ENCODE data around the gene PRDM7. TPM values are rescaled to one million over a fixed set of nuclear protein-coding genes. Genes with fewer than 3 reads are reported as not detected.

Gene PRDM7
- total and polyA plus RNA-seq, 2 donors (not counting 1 experiment from before 2014, with no cell fraction given), result not detected

- 11% methylated on average over 57 of the region's 57 CpGs for WGBS (ENCODE audit: insufficient coverage)
- peak; percentile 72 for ATAC-seq (ENCODE audit: low read depth)
- peaks cover 0 to 5% (median 0%) of the 10 kb centered on the region in 3 donors for H3K9me3 ChIP-seq (ENCODE audit: control extremely low read depth in 1 of 3, control insufficient read depth in 2 of 3, insufficient read depth in 1 of 3, low read length in 2 of 3)
- H3K27ac Mint-ChIP-seq, result peak overlapping the region; percentile 15
- peak overlapping the region; percentile 8 to 50 (median 42) for H3K4me3 ChIP-seq (ENCODE audit: control extremely low read depth in 1 of 5, extremely low read depth in 1 of 5, insufficient read depth in 1 of 5, low read depth in 2 of 5, low read length in 4 of 5)
- peak overlapping the region; percentile 76 for H2AFZ ChIP-seq (ENCODE audit: insufficient read depth, low read depth, low read length, poor library complexity, severe bottlenecking)
- CTCF ChIA-PET, result interaction anchor here (2.3 kb wide), 1 partner anchor 112 kb away, joined by 8 read pairs; no protein-coding TSS in a partner anchor
- no peak for TF ChIP-seq CTCF (IDR thresholded peaks at IDR 0.05)
- TF ChIP-seq EZH2 (IDR thresholded peaks at IDR 0.05; ENCODE audit: borderline replicate concordance, insufficient read depth, low read depth, low read length, poor library complexity, severe bottlenecking), result no peak
- intact Hi-C loops (cut with micrococcal nuclease), result loop anchor here (1.0 kb wide), 1 partner anchor 50 kb away; no protein-coding TSS in a partner anchor
- H3K36me3 ChIP-seq (replicated peaks in 1 of 2; ENCODE audit: control extremely low read depth in 1 of 2, control insufficient read depth in 1 of 2, extremely low read depth in 1 of 2, insufficient read depth in 2 of 2, low read length in 1 of 2), result no peaks in the 10 kb centered on the region
- peaks cover 6% of the 10 kb centered on the region for H3K79me2 ChIP-seq (ENCODE audit: control insufficient read depth, insufficient read depth, low read length)
- H3K4me1 Mint-ChIP-seq, result peaks cover 31% of the 10 kb centered on the region
- POLR2A ChIA-PET, result no interaction called here
- H3K27ac ChIP-seq (ENCODE audit: low read length in 2 of 2), result peak overlapping the region in 1 of 2 donors; percentile 46
- DNase-seq, result peak; percentile 80
- peak overlapping the region; percentile 81 for H3K4me3 Mint-ChIP-seq
- H3K9me3 Mint-ChIP-seq (ENCODE audit: insufficient read depth), result no peaks in the 10 kb centered on the region
- H4K20me1 ChIP-seq (ENCODE audit: control insufficient read depth, insufficient read depth, low read length, poor library complexity, severe bottlenecking), result no peaks in the 10 kb centered on the region
- peaks cover 0 to 21% (median 6%) of the 10 kb centered on the region in 4 experiments for H3K27me3 ChIP-seq (replicated peaks in 1 of 4; ENCODE audit: control extremely low read depth in 1 of 4, control insufficient read depth in 3 of 4, insufficient read depth in 4 of 4, low read length in 3 of 4)
- H3K4me1 ChIP-seq (ENCODE audit: control insufficient read depth in 2 of 2, insufficient read depth in 2 of 2, low read length in 2 of 2), result peaks cover 33 to 48% of the 10 kb centered on the region in 2 donors
- peaks cover 9% of the 10 kb centered on the region for H3K27me3 Mint-ChIP-seq
- peak overlapping the region; percentile 55 for H3K9ac ChIP-seq (ENCODE audit: low read length)
- H3K4me2 ChIP-seq (replicated peaks; ENCODE audit: low read depth, low read length, poor library complexity, severe bottlenecking), result peak overlapping the region; percentile 82
Measured at GRCh38 chr16:90022209-90023077, 54.7 kb downstream of the PRDM7 start.

Data from B cell (primary cell).